Duodenal mucosa (tissue), 2 donors: ENCODE data around the gene LXN.

Source experiments
- H3K27ac ChIP-seq: one replicate; pipeline ENCODE4 v1.7.0; 2013; ENCODE audit warnings: low read depth, low read length
- H3K27me3 ChIP-seq, 2 donors: one replicate each; pipeline ENCODE4 v1.7.0; 2013; ENCODE audit warnings: low read length in 2 of 2, control low read depth in 1 of 2; ENCODE audit not compliant: insufficient read depth in 2 of 2, control insufficient read depth in 1 of 2
- H3K36me3 ChIP-seq, 2 donors: one replicate each; pipeline ENCODE4 v1.7.0; 2013; ENCODE audit warnings: low read length in 2 of 2, control low read depth in 1 of 2; ENCODE audit not compliant: insufficient read depth in 2 of 2, control insufficient read depth in 1 of 2
- H3K4me1 ChIP-seq, 2 donors: one replicate each; pipeline ENCODE4 v1.7.0; 2013; ENCODE audit warnings: low read length in 2 of 2, control low read depth in 1 of 2; ENCODE audit not compliant: insufficient read depth in 2 of 2, control insufficient read depth in 1 of 2
- H3K4me3 ChIP-seq, 2 donors: one replicate each; pipeline ENCODE4 v1.7.0; 2013; ENCODE audit warnings: low read length in 2 of 2, low read depth in 1 of 2
- H3K9ac ChIP-seq, 2 donors: one replicate each; pipeline ENCODE4 v1.7.0; 2013; ENCODE audit warnings: low read length in 2 of 2, low read depth in 1 of 2
- H3K9me3 ChIP-seq, 2 donors: one replicate each; pipeline ENCODE4 v1.7.0; 2013; ENCODE audit warnings: low read length in 2 of 2, control low read depth in 1 of 2; ENCODE audit not compliant: control insufficient read depth in 1 of 2

The LXN gene

DNA sequence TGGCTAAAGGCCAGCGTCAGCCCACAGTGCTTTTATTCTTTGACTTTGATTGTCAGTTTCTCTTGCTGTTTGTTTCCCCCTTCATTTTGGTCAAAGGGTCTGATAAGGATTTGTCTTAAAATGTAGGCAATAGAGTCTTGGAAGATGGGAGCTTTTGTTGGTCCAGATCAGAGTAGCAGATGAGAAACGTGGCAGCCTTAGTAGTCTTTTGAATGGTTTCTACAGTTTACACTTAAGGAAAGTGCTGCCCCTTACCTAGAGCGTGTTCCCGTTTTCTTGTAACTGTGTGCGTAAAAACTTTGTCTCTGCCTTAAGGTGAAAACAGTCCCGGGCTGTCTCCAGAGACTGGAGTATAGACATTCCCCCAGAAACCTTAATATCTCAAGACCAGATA lies 630 bp downstream of the LXN start:
- Histone ChIP-seq H3K4me3 (peak overlapping the region; percentile 81 to 95), H3K9me3 (no peaks in the 10 kb centered on the region), H3K27me3 (no peaks in the 10 kb centered on the region), H3K9ac (peak overlapping the region; percentile 79 to 92), H3K4me1 (peaks cover 0 to 7% of the 10 kb centered on the region in 2 donors), H3K27ac (no peak overlapping the region), H3K36me3 (peaks cover 8 to 17% of the 10 kb centered on the region in 2 donors)

DNA sequence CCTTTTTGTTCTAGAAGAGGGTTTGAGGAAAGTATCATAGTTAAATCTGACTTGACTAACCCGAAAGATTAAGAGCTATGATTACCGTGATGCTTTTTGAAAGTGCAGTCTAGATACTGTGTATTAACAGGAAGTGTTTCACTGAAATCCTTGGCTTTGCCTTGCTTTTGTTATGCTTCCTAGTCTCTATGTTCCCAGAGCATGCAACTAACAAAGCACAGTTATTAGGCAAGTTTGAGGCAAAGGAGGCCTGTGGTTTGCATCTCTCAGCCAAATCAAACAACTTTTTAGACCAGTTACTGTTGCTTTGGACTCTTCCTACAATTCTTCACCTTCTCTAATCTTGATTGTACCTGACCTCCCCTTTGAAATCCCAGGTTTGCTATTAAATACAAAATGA lies 3.9 kb downstream of the LXN start:
- peaks cover 18 to 41% of the 10 kb centered on the region in 2 donors for H3K36me3 ChIP-seq
- H3K4me1 ChIP-seq: peaks cover 0 to 7% of the 10 kb centered on the region in 2 donors
- H3K27ac ChIP-seq: no peak overlapping the region
- H3K9me3 ChIP-seq: no peaks in the 10 kb centered on the region
- H3K9ac ChIP-seq: no peak overlapping the region
- no peaks in the 10 kb centered on the region for H3K27me3 ChIP-seq
- no peak overlapping the region for H3K4me3 ChIP-seq

DNA sequence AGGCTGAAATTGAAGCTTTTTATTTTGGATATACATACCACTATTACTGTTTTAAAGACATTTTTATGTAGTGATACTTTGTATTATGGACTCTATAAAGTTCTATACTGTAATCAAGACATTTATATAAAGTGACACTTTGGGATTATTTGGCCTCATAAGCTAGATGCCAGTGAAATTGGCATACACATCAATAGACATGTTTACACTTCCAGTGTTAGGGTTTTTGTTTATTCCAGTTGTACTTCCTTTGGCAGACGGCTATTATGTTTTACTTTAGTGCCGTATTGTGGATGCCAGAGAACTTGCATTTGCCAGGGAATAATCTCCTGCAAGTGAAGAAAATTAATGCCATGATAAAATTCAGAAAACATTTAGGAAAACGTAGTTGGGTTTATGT lies 6.0 kb downstream of the LXN start:
- peaks cover 18 to 52% of the 10 kb centered on the region in 2 donors for H3K36me3 ChIP-seq
- H3K27me3 ChIP-seq: no peaks in the 10 kb centered on the region
- peaks cover 0 to 6% of the 10 kb centered on the region in 2 donors for H3K4me1 ChIP-seq
- H3K9ac ChIP-seq: no peak overlapping the region
- H3K4me3 ChIP-seq: no peak overlapping the region
- no peak overlapping the region for H3K27ac ChIP-seq
- no peaks in the 10 kb centered on the region for H3K9me3 ChIP-seq

DNA sequence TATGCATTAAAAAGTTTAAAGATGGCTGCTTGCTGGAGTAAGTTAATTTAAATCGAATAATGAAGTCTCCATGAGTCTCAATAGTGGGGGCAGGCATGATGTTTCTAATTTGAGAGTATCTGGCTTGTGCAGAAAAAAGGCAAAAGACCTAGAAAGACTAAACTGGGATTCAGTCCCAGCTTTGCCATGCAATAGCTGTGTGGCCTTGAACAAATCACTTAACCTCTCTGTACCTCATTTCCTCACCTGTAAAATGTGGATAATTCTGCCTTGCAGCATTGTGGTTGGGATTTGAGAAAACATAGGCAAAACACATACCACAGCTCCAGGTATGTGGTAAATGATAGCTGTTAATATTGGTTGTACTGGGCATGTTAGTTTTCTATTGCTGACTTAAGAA lies 8.6 kb downstream of the LXN start:
- Histone ChIP-seq H3K9me3 (no peaks in the 10 kb centered on the region), H3K4me1 (peaks cover 0 to 12% of the 10 kb centered on the region in 2 donors), H3K36me3 (peaks cover 30 to 64% of the 10 kb centered on the region in 2 donors), H3K4me3 (no peak overlapping the region), H3K27ac (no peak overlapping the region), H3K27me3 (no peaks in the 10 kb centered on the region), H3K9ac (no peak overlapping the region)

DNA sequence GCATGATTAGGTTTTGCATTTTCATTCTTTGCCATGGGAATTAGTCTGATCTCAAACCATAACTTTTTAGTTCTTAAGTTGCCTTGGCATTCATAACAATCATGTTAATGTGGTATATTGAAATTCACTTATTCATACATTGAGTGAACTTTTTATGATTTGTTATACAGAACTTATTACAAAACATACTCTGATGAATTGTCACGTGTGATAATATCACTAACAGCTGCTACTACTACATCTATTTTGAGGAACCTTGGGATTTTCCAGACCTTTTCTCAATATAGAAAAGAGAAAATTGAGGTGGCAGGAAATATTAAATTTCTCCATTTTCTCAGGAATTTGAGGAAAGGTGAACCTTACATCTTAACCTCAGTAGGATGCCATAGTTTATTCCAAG lies 9.2 kb downstream of the LXN start:
- Histone ChIP-seq H3K9ac (no peak overlapping the region), H3K4me3 (no peak overlapping the region), H3K36me3 (peaks cover 34 to 64% of the 10 kb centered on the region in 2 donors), H3K4me1 (peaks cover 0 to 12% of the 10 kb centered on the region in 2 donors), H3K27ac (no peak overlapping the region), H3K27me3 (no peaks in the 10 kb centered on the region), H3K9me3 (no peaks in the 10 kb centered on the region)

DNA sequence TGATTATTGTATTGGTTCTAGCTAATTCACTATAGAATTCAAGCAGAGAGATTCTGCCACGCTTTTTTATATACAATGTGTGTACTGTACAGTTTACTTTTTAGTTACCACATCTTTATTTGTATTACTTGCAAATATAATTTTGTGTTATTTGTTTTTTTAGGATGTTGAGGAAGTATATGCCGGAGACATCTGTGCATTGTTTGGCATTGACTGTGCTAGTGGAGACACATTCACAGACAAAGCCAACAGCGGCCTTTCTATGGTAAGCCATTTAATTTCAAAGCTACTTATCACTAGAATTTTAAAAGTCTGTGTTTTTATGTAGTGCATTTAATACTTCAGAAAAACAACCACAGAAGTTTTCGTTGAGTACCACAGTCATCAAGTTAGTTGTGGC lies 11.7 kb downstream of the LXN start:
- Histone ChIP-seq H3K27me3 (no peaks in the 10 kb centered on the region), H3K36me3 (peaks cover 30 to 52% of the 10 kb centered on the region in 2 donors), H3K9me3 (no peaks in the 10 kb centered on the region), H3K4me1 (peaks cover 0 to 12% of the 10 kb centered on the region in 2 donors), H3K27ac (no peak overlapping the region), H3K4me3 (no peak overlapping the region), H3K9ac (no peak overlapping the region)

DNA sequence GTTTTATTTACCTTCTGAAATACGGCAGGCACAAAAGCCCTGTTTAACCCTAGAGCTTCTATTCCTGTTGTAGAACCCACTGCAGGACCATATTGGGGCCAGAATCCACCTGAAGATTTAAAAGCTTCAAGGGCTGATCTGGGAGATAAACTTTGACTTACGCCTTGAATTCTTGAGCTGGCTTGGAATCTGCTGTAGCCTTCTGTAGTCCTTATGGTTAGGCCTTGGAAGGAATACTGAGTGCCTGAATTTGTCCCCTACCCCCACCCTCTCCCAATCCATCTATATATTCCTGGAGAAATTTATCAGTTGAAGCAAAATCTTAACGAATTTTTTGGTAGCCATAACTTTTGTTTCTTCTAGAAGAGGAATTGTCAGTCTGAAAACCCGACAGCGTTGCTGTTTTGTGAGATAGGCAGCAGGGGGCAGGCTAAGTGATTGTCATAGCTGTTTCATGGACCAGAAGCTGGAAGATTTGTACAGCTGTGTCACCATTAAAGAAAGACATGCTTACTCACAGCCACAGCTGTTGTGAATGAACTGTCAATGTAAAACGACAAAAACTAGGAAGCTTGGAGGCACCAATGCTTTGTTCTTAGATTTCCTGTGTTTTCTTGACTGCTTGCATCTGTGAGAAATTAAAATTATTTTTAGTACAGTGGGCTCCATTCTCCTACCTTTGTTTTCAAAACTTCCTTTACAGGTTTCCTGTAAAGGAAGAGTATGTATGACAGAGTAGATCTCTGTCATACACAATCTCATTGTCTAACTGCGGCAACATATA lies 12.8 kb downstream of the LXN start:
- Histone ChIP-seq H3K36me3 (peaks cover 27 to 52% of the 10 kb centered on the region in 2 donors), H3K27me3 (no peaks in the 10 kb centered on the region), H3K9ac (peak overlapping the region in 1 of 2 donors; percentile 8), H3K4me3 (no peak overlapping the region), H3K9me3 (no peaks in the 10 kb centered on the region), H3K27ac (no peak overlapping the region), H3K4me1 (peaks cover 0 to 12% of the 10 kb centered on the region in 2 donors)

DNA sequence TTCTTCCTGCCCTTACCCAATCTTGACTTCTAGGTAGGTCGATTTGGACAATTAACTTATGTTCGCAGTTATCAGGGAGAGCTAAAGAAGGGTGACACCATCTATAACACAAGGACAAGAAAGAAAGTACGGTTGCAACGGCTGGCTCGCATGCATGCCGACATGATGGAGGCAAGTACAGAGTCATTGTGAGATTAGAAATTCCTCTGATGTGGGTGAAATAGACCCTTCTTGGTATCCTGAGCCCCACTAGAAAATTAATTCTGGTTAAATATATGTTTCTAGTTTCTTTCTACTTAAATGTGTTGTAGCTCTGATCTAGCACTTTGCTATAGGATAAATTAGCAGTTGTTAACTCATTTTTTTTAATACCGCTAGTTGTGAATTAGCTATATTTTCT lies 13.6 kb downstream of the LXN start:
- no peak overlapping the region for H3K9ac ChIP-seq
- H3K4me3 ChIP-seq: no peak overlapping the region
- peaks cover 0 to 12% of the 10 kb centered on the region in 2 donors for H3K4me1 ChIP-seq
- no peak overlapping the region for H3K27ac ChIP-seq
- H3K36me3 ChIP-seq: peaks cover 21 to 48% of the 10 kb centered on the region in 2 donors
- no peaks in the 10 kb centered on the region for H3K27me3 ChIP-seq
- H3K9me3 ChIP-seq: no peaks in the 10 kb centered on the region

DNA sequence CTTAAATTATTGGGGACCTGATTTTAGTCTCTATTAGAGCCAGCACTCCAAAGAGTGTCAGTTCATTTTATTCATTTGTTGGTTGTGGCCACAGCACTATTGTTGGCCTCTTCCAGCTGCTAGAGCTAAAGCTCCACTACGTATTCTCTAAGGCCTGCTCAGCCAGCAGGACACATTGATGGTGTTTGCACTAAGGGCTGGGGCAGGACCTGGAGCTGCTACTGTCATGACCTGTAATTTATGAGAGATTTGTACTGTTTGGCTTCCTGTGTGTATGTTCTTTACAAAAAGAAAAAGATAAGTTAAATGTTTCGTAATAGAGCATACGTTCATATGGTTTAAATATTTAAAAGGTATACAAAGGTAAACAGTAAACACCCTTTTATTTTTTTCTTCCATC lies 20.0 kb downstream of the LXN start:
- Histone ChIP-seq H3K36me3 (peaks cover 8 to 45% of the 10 kb centered on the region in 2 donors), H3K4me3 (no peak overlapping the region), H3K27ac (no peak overlapping the region), H3K27me3 (no peaks in the 10 kb centered on the region), H3K4me1 (no peaks in the 10 kb centered on the region), H3K9ac (no peak overlapping the region), H3K9me3 (no peaks in the 10 kb centered on the region)

DNA sequence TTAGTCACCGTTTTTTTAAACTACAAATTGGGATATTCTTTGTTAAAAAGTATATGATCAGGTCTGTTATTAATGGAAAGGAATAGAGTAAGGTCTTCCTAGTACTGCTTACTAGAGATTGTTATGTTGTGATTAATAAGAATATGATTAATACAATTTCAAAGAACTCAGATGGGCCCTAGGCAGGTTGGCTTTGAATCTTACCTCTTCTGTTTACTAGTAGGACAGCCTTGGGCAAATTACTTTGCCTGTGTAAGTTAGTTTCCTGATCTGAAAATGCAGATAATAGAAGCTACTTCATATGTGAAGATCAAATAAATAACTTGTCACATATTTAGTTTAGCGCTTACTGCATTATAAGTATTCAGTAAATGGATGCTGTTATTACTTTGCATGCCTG lies 21.3 kb downstream of the LXN start:
- no peak overlapping the region for H3K4me3 ChIP-seq
- H3K9me3 ChIP-seq: no peaks in the 10 kb centered on the region
- H3K36me3 ChIP-seq: peaks cover 4 to 45% of the 10 kb centered on the region in 2 donors
- no peak overlapping the region for H3K27ac ChIP-seq
- no peaks in the 10 kb centered on the region for H3K27me3 ChIP-seq
- no peaks in the 10 kb centered on the region for H3K4me1 ChIP-seq
- H3K9ac ChIP-seq: no peak overlapping the region
